ENCODE measurements around the gene NLGN1. TPM values are rescaled to one million over a fixed set of nuclear protein-coding genes. Genes with fewer than 3 reads are reported as not detected.

NLGN1 gene
- polyA plus RNA-seq, 4 donors, result 0.92 to 1.8 TPM; not detected in 2

- no peaks in the 10 kb centered on the region for H3K9me3 ChIP-seq (ENCODE audit: control insufficient read depth in 2 of 2, insufficient read depth in 1 of 2, low read depth in 1 of 2, low read length in 1 of 2)
- FAIRE-seq (peak; percentile 62), DNase-seq (peak; percentile 38 to 66)
- H3K27me3 ChIP-seq (ENCODE audit: control insufficient read depth in 3 of 3, insufficient read depth in 3 of 3, low read length in 3 of 3), result no peaks in the 10 kb centered on the region
- WGBS, 3 donors, result 82 to 91% (median 88%) methylated on average over 1 of the region's 1 CpG
- H3K4me3 ChIP-seq (ENCODE audit: low read depth in 1 of 3, low read length in 3 of 3), result no peak overlapping the region
- no peak overlapping the region for H3K27ac ChIP-seq (ENCODE audit: low read depth in 1 of 3, low read length in 2 of 3)
- H3K36me3 ChIP-seq (ENCODE audit: control insufficient read depth in 3 of 3, insufficient read depth in 2 of 3, low read depth in 1 of 3, low read length in 3 of 3), result no peaks in the 10 kb centered on the region
- peaks cover 0 to 8% (median 0%) of the 10 kb centered on the region in 3 donors for H3K4me1 ChIP-seq (ENCODE audit: control insufficient read depth in 3 of 3, insufficient read depth in 2 of 3, low read depth in 1 of 3, low read length in 2 of 3)
Measured at GRCh38 chr3:174186377-174186989, 788.9 kb downstream of the NLGN1 start.

GRCh38 chr3:174191380-174191779, 793.8 kb downstream of the NLGN1 start:
- Histone ChIP-seq H3K4me1 (ENCODE audit: control insufficient read depth in 3 of 3, insufficient read depth in 2 of 3, low read depth in 1 of 3, low read length in 2 of 3) (peaks cover 0 to 4% (median 0%) of the 10 kb centered on the region in 3 donors), H3K27me3 (ENCODE audit: control insufficient read depth in 3 of 3, insufficient read depth in 3 of 3, low read length in 3 of 3) (no peaks in the 10 kb centered on the region), H3K36me3 (ENCODE audit: control insufficient read depth in 3 of 3, insufficient read depth in 2 of 3, low read depth in 1 of 3, low read length in 3 of 3) (no peaks in the 10 kb centered on the region), H3K27ac (ENCODE audit: low read depth in 1 of 3, low read length in 2 of 3) (no peak overlapping the region), H3K9me3 (ENCODE audit: control insufficient read depth in 2 of 2, insufficient read depth in 1 of 2, low read depth in 1 of 2, low read length in 1 of 2) (no peaks in the 10 kb centered on the region), H3K4me3 (ENCODE audit: low read depth in 1 of 3, low read length in 3 of 3) (no peak overlapping the region)
- DNase-seq (peak; percentile 33), FAIRE-seq (no peak)
- 2 to 22% (median 11%) methylated on average over 4 of the region's 4 CpGs for WGBS, 3 donors

- 84 to 98% (median 89%) methylated on average over 2 of the region's 2 CpGs for WGBS, 3 donors
- no peak for FAIRE-seq
- no peak overlapping the region for H3K4me3 ChIP-seq (ENCODE audit: low read depth in 1 of 3, low read length in 3 of 3)
Measured at GRCh38 chr3:174191895-174192294, 794.4 kb downstream of the NLGN1 start.

DNA sequence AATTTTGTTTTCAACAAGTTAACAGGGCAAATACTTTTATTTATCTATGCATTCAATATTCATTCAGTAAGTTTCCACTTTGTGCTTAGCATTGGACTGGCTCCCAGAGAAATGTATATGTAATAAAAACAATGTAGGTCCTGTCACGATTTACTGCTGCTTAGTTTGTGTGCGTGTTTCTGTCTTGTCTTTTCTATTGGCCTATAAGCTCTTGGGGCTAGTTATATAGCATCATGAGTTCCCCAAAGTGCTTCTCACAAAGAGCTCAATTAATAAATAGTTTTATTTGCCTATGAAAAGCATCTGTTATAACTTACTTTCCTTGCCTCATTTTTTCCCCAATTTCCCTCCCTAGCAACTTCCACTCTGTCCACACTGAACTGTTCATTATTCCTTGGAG, 794.9 kb downstream of the NLGN1 start:
- WGBS, 3 donors, result 82 to 92% (median 90%) methylated on average over 2 of the region's 2 CpGs
- Histone ChIP-seq H3K36me3 (ENCODE audit: control insufficient read depth in 3 of 3, insufficient read depth in 2 of 3, low read depth in 1 of 3, low read length in 3 of 3) (no peaks in the 10 kb centered on the region), H3K4me1 (ENCODE audit: control insufficient read depth in 3 of 3, insufficient read depth in 2 of 3, low read depth in 1 of 3, low read length in 2 of 3) (peaks cover 0 to 3% (median 0%) of the 10 kb centered on the region in 3 donors), H3K9me3 (ENCODE audit: control insufficient read depth in 2 of 2, insufficient read depth in 1 of 2, low read depth in 1 of 2, low read length in 1 of 2) (peaks cover 0 to 2% of the 10 kb centered on the region in 2 donors), H3K27ac (ENCODE audit: low read depth in 1 of 3, low read length in 2 of 3) (no peak overlapping the region), H3K4me3 (ENCODE audit: low read depth in 1 of 3, low read length in 3 of 3) (no peak overlapping the region), H3K27me3 (ENCODE audit: control insufficient read depth in 3 of 3, insufficient read depth in 3 of 3, low read length in 3 of 3) (no peaks in the 10 kb centered on the region)
- no peak for DNase-seq
- no peak for FAIRE-seq

More at GRCh38 chr3:174191895-174192294, 794.4 kb downstream of the NLGN1 start:
- no peaks in the 10 kb centered on the region for H3K27me3 ChIP-seq (ENCODE audit: control insufficient read depth in 3 of 3, insufficient read depth in 3 of 3, low read length in 3 of 3)
- peaks cover 0 to 2% of the 10 kb centered on the region in 2 donors for H3K9me3 ChIP-seq (ENCODE audit: control insufficient read depth in 2 of 2, insufficient read depth in 1 of 2, low read depth in 1 of 2, low read length in 1 of 2)
- H3K4me1 ChIP-seq (ENCODE audit: control insufficient read depth in 3 of 3, insufficient read depth in 2 of 3, low read depth in 1 of 3, low read length in 2 of 3), result peaks cover 0 to 3% (median 0%) of the 10 kb centered on the region in 3 donors
- no peak for DNase-seq
- no peak overlapping the region for H3K27ac ChIP-seq (ENCODE audit: low read depth in 1 of 3, low read length in 2 of 3)
- no peaks in the 10 kb centered on the region for H3K36me3 ChIP-seq (ENCODE audit: control insufficient read depth in 3 of 3, insufficient read depth in 2 of 3, low read depth in 1 of 3, low read length in 3 of 3)

GRCh38 chr3:174193604-174194003, 796.1 kb downstream of the NLGN1 start:
- no peak overlapping the region for H3K4me3 ChIP-seq (ENCODE audit: low read depth in 1 of 3, low read length in 3 of 3)
- no peak for DNase-seq
- no peaks in the 10 kb centered on the region for H3K27me3 ChIP-seq (ENCODE audit: control insufficient read depth in 3 of 3, insufficient read depth in 3 of 3, low read length in 3 of 3)
- H3K9me3 ChIP-seq (ENCODE audit: control insufficient read depth in 2 of 2, insufficient read depth in 1 of 2, low read depth in 1 of 2, low read length in 1 of 2), result peaks cover 0 to 2% of the 10 kb centered on the region in 2 donors
- H3K27ac ChIP-seq (ENCODE audit: low read depth in 1 of 3, low read length in 2 of 3), result no peak overlapping the region
- no peaks in the 10 kb centered on the region for H3K36me3 ChIP-seq (ENCODE audit: control insufficient read depth in 3 of 3, insufficient read depth in 2 of 3, low read depth in 1 of 3, low read length in 3 of 3)
- no peak for FAIRE-seq
- H3K4me1 ChIP-seq (ENCODE audit: control insufficient read depth in 3 of 3, insufficient read depth in 2 of 3, low read depth in 1 of 3, low read length in 2 of 3), result peaks cover 0 to 3% (median 0%) of the 10 kb centered on the region in 3 donors

GRCh38 chr3:174197416-174197815, 799.9 kb downstream of the NLGN1 start:
- H3K36me3 ChIP-seq (ENCODE audit: control insufficient read depth in 3 of 3, insufficient read depth in 2 of 3, low read depth in 1 of 3, low read length in 3 of 3), result no peaks in the 10 kb centered on the region
- no peak overlapping the region for H3K4me3 ChIP-seq (ENCODE audit: low read depth in 1 of 3, low read length in 3 of 3)
- no peaks in the 10 kb centered on the region for H3K4me1 ChIP-seq (ENCODE audit: control insufficient read depth in 3 of 3, insufficient read depth in 2 of 3, low read depth in 1 of 3, low read length in 2 of 3)
- FAIRE-seq, result no peak
- H3K27me3 ChIP-seq (ENCODE audit: control insufficient read depth in 3 of 3, insufficient read depth in 3 of 3, low read length in 3 of 3), result no peaks in the 10 kb centered on the region
- WGBS, 3 donors, result 77 to 85% (median 84%) methylated on average over 5 of the region's 5 CpGs
- no peak overlapping the region for H3K27ac ChIP-seq (ENCODE audit: low read depth in 1 of 3, low read length in 2 of 3)
- peaks cover 0 to 2% of the 10 kb centered on the region in 2 donors for H3K9me3 ChIP-seq (ENCODE audit: control insufficient read depth in 2 of 2, insufficient read depth in 1 of 2, low read depth in 1 of 2, low read length in 1 of 2)
- no peak for DNase-seq

GRCh38 chr3:174198199-174198598, 800.7 kb downstream of the NLGN1 start:
- H3K9me3 ChIP-seq (ENCODE audit: control insufficient read depth in 2 of 2, insufficient read depth in 1 of 2, low read depth in 1 of 2, low read length in 1 of 2), result peaks cover 0 to 2% of the 10 kb centered on the region in 2 donors
- H3K4me3 ChIP-seq (ENCODE audit: low read depth in 1 of 3, low read length in 3 of 3), result no peak overlapping the region
- no peak for FAIRE-seq
- H3K27ac ChIP-seq (ENCODE audit: low read depth in 1 of 3, low read length in 2 of 3), result no peak overlapping the region
- H3K27me3 ChIP-seq (ENCODE audit: control insufficient read depth in 3 of 3, insufficient read depth in 3 of 3, low read length in 3 of 3), result no peaks in the 10 kb centered on the region
- H3K36me3 ChIP-seq (ENCODE audit: control insufficient read depth in 3 of 3, insufficient read depth in 2 of 3, low read depth in 1 of 3, low read length in 3 of 3), result no peaks in the 10 kb centered on the region
- peak in 1 of 2 donors; percentile 56 for DNase-seq
- no peaks in the 10 kb centered on the region for H3K4me1 ChIP-seq (ENCODE audit: control insufficient read depth in 3 of 3, insufficient read depth in 2 of 3, low read depth in 1 of 3, low read length in 2 of 3)
- WGBS, 3 donors, result 15 to 37% (median 16%) methylated on average over 1 of the region's 1 CpG

DNA sequence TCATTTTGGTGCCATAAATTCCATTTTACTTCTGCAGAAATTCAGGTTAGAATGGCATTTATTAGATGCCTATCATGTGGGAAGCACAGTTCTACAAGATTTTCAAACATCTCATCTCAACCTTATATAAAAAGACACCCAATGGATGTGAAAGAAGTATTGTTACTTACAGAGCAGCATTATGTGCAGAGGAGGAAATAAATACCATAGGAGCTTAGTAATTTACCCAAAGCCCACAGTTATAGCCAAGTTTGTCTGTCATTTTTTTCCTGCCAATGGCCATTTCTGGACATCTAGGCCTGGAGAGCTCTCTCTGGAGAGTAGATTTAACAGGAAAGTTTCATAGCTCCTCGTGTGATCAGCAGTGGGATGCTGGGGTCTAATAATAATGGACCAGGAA, 802.2 kb downstream of the NLGN1 start:
- H3K36me3 ChIP-seq (ENCODE audit: control insufficient read depth in 3 of 3, insufficient read depth in 2 of 3, low read depth in 1 of 3, low read length in 3 of 3), result no peaks in the 10 kb centered on the region
- H3K4me3 ChIP-seq (ENCODE audit: low read depth in 1 of 3, low read length in 3 of 3), result no peak overlapping the region
- no peaks in the 10 kb centered on the region for H3K27me3 ChIP-seq (ENCODE audit: control insufficient read depth in 3 of 3, insufficient read depth in 3 of 3, low read length in 3 of 3)
- WGBS, 3 donors, result 69 to 80% (median 76%) methylated on average over 1 of the region's 1 CpG
- no peak for FAIRE-seq
- DNase-seq, result no peak
- no peaks in the 10 kb centered on the region for H3K4me1 ChIP-seq (ENCODE audit: control insufficient read depth in 3 of 3, insufficient read depth in 2 of 3, low read depth in 1 of 3, low read length in 2 of 3)
- peaks cover 0 to 2% of the 10 kb centered on the region in 2 donors for H3K9me3 ChIP-seq (ENCODE audit: control insufficient read depth in 2 of 2, insufficient read depth in 1 of 2, low read depth in 1 of 2, low read length in 1 of 2)
- no peak overlapping the region for H3K27ac ChIP-seq (ENCODE audit: low read depth in 1 of 3, low read length in 2 of 3)

GRCh38 chr3:174202116-174202515, 804.6 kb downstream of the NLGN1 start:
- Histone ChIP-seq H3K27ac (ENCODE audit: low read depth in 1 of 3, low read length in 2 of 3) (no peak overlapping the region), H3K9me3 (ENCODE audit: control insufficient read depth in 2 of 2, insufficient read depth in 1 of 2, low read depth in 1 of 2, low read length in 1 of 2) (no peaks in the 10 kb centered on the region), H3K27me3 (ENCODE audit: control insufficient read depth in 3 of 3, insufficient read depth in 3 of 3, low read length in 3 of 3) (no peaks in the 10 kb centered on the region), H3K36me3 (ENCODE audit: control insufficient read depth in 3 of 3, insufficient read depth in 2 of 3, low read depth in 1 of 3, low read length in 3 of 3) (no peaks in the 10 kb centered on the region), H3K4me3 (ENCODE audit: low read depth in 1 of 3, low read length in 3 of 3) (no peak overlapping the region), H3K4me1 (ENCODE audit: control insufficient read depth in 3 of 3, insufficient read depth in 2 of 3, low read depth in 1 of 3, low read length in 2 of 3) (no peaks in the 10 kb centered on the region)
- WGBS, 3 donors, result 50 to 71% (median 67%) methylated on average over 2 of the region's 2 CpGs
- no peak for FAIRE-seq
- DNase-seq, result no peak
